Measurements from ENCODE around the gene P2RY10. TPM values are rescaled to one million over a fixed set of nuclear protein-coding genes. Genes with fewer than 3 reads are reported as not detected.
"Not testable (repeated sequence)": the region's sequence is repeated elsewhere in the genome, so short reads cannot be mapped to it uniquely, and the experiment has no call there.

P2RY10 gene
- total and polyA plus RNA-seq, 7 donors: 0.33 to 10.3 (median 4.2) TPM; not detected in 4

DNA sequence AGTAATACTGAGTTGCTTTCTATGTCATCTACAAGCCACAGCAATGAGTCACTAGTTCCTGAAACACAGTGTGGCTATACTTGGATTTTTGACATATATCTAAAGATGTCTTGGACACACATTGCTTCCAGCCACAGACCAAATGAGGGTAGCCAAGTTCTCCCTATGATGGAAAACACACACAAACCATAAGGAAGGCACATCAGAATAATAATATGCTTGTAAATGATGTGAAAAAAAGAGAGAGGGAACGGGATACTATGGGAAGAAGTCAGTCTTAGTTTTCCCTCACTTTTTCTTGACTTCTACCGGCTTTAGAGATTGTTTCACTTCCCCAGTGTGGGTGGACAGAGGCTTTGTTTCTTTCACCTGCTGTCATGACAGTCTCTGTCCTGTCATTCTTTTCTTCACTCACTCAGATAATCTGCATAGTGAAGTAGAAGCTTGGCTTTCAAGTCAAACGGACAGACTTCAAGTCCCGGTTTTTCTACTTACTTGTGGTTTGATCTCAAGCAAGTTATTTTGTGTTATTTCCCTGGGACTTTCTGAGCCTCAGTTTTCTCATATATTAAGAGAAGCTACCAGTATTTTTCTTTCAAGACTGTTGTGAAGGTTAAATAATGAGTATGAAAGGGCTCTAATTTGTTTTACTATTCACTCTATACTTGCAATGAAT, 34.7 kb downstream of the P2RY10 start:
- Histone ChIP-seq H3K27ac (no peak overlapping the region), H3K4me3 (no peak overlapping the region), H3K4me1 (no peaks in the 10 kb centered on the region), H3K36me3 (no peaks in the 10 kb centered on the region), H3K27me3 (no peaks in the 10 kb centered on the region), H3K9me3 (no peaks in the 10 kb centered on the region)
- intact Hi-C loops (cut with DNase I): no loop called here
- no peak for TF ChIP-seq POLR2A (IDR thresholded peaks at IDR 0.05)
- no peak for TF ChIP-seq POLR2AphosphoS5 (IDR thresholded peaks at IDR 0.05)
- WGBS, 2 donors: 45 to 66% methylated on average over 4 of the region's 4 CpGs
- DNase-seq: no peak

GRCh38 chrX:78989349-78989748, 44.2 kb downstream of the P2RY10 start:
- H3K36me3 ChIP-seq: no peaks in the 10 kb centered on the region
- no peak for DNase-seq
- WGBS, 2 donors: 14 to 52% methylated on average over 1 of the region's 1 CpG
- H3K27ac ChIP-seq: no peak overlapping the region
- no peaks in the 10 kb centered on the region for H3K4me1 ChIP-seq
- H3K27me3 ChIP-seq: no peaks in the 10 kb centered on the region
- no peak for TF ChIP-seq POLR2A (IDR thresholded peaks at IDR 0.05)
- no peak for TF ChIP-seq EP300 (IDR thresholded peaks at IDR 0.05)
- TF ChIP-seq CTCF (IDR thresholded peaks at IDR 0.05): no peak
- no peak for TF ChIP-seq POLR2AphosphoS5 (IDR thresholded peaks at IDR 0.05)
- intact Hi-C loops (cut with DNase I): no loop called here
- no peak overlapping the region for H3K4me3 ChIP-seq
- H3K9me3 ChIP-seq: no peaks in the 10 kb centered on the region

DNA sequence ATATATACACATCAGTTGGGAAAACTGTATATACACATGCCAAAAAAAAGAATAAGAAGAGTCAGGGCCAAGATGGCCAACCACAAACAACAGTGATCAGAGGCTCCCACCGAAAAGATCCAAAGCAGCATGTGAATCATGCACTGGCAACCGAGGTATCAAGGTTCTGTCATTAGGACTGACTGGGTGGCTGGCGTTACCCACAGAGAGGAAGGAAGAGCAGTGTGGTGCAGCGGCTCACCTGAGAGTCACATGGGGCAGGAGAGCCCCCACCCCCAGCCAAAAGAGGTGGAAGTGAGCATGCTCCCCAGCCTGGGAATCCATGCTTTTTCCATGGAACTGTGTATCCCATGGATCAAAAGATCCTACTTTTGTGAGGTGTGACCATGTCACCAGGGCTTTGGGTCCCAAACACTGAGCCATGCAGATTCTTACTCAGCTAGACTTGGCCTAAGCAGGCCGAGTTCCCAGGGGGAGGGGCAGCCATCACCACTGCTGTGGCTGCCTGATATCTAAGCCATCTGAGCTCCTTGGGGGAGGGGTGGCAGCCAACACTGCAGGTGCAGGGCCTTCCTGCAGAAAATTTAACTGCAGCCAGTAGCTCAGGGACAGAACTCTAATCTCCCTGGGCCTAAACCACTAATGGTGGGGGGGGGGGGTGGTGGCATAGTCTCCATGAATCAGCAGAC, 52.8 kb downstream of the P2RY10 start:
- Histone ChIP-seq H3K27me3 (no peaks in the 10 kb centered on the region), H3K9me3 (no peaks in the 10 kb centered on the region), H3K4me3 (no peak overlapping the region), H3K27ac (no peak overlapping the region), H3K36me3 (no peaks in the 10 kb centered on the region), H3K4me1 (no peaks in the 10 kb centered on the region)
- intact Hi-C loops (cut with DNase I): no loop called here
- WGBS, 2 donors: 63 to 73% methylated on average over 5 of the region's 5 CpGs
- TF ChIP-seq POLR2A (IDR thresholded peaks at IDR 0.05) (no peak), EP300 (IDR thresholded peaks at IDR 0.05) (no peak), POLR2AphosphoS5 (IDR thresholded peaks at IDR 0.05) (no peak), CTCF (IDR thresholded peaks at IDR 0.05) (no peak)
- no peak for DNase-seq

DNA sequence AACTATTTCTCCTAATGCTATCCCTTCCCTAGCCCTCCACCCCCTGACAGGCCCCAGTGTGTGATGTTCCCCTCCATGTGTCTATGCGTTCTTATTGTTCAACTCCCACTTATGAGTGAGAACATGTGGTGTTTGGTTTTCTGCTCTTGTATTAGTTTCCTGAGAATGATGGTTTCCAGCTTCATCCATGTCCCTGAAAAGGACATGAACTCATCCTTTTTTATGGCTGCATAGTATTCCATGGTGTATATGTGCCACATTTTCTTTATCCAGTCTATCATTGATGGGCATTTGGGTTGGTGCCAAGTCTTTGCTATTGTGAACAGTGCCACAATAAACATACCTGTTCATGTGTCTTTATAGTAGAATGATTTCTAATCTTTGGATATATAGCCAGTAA, 62.3 kb downstream of the P2RY10 start:
- 89 to 97% methylated on average over 1 of the region's 1 CpG for WGBS, 2 donors
- H3K9me3 ChIP-seq; H3K4me1 ChIP-seq; H3K36me3 ChIP-seq; H3K4me3 ChIP-seq; H3K27ac ChIP-seq; DNase-seq; intact Hi-C loops (cut with DNase I); H3K27me3 ChIP-seq: not testable (repeated sequence)

Other genes starting within 250 kb of the P2RY10 start
- 1 to 10 TPM in 1 of 4 donors, under 1 TPM in 1, not detected in 2; 0.36 to 1.2 TPM for gene LPAR4, start 197.7 kb upstream of the P2RY10 start, total RNA-seq
- gene LPAR4, start 197.7 kb upstream of the P2RY10 start, polyA plus RNA-seq: 1 to 10 TPM in 1 of 3 donors, under 1 TPM in 1, not detected in 1; 0.07 to 1.2 TPM
- under 1 TPM in 2 of 4 donors, not detected in 2; 0.14 to 0.66 TPM for gene GPR174, start 199.3 kb downstream of the P2RY10 start, total RNA-seq
- 1 to 10 TPM in 1 of 3 donors, not detected in 2; 2.2 TPM for gene GPR174, start 199.3 kb downstream of the P2RY10 start, polyA plus RNA-seq